B cell (primary cell): ENCODE results near the gene FAM53A. TPM values are rescaled to one million over a fixed set of nuclear protein-coding genes. Genes with fewer than 3 reads are reported as not detected.

Source experiments
- ATAC-seq: fragments of 200-7000 bp; cut with Tn5 transposase; one replicate; pipeline ENCODE4 v1.10.0; 2021; ENCODE audit warnings: low read depth, mild to moderate bottlenecking, moderate number of reproducible peaks, moderate library complexity
- CTCF ChIA-PET: fragments of 350-600 bp; sonication (Branson Sonifier 250); formaldehyde crosslinking; loops from one replicate; lab custom pipeline; 2021; ENCODE audit warnings: antibody characterized with exemption, inconsistent platforms; lab: Charles Lee
- POLR2A ChIA-PET: fragments of 350-600 bp; sonication (Branson Sonifier 250); formaldehyde crosslinking; loops from one replicate; lab custom pipeline; 2021; ENCODE audit warnings: antibody characterized with exemption; lab: Charles Lee
- DNase-seq: peaks from one replicate; pipeline ENCODE4 v3.0.0; 2013
- H2AFZ ChIP-seq: 2 replicates; pipeline ENCODE4 v1.6.1; 2012; ENCODE audit warnings: mild to moderate bottlenecking, low read depth, low read length; ENCODE audit not compliant: insufficient read depth, poor library complexity, severe bottlenecking
- H3K27ac ChIP-seq, 2 donors: 1 replicate in 1 of 2; 2 replicates in 1 of 2; pipeline ENCODE4 v1.5.1; 2012 to 2013; ENCODE audit warnings: low read length in 2 of 2, mild to moderate bottlenecking in 2 of 2, moderate library complexity in 1 of 2
- H3K27me3 ChIP-seq, 4 experiments: fragments of 200-600 bp in 1 of 4; sonication (generic) in 1 of 4; replicated peaks in 1 of 4; 1 replicate in 2 of 4; 2 replicates in 2 of 4; pipeline versions ENCODE4 v1.6.1 to v1.7.0; 2013 to 2016; ENCODE audit warnings: low read length in 3 of 4, mild to moderate bottlenecking in 2 of 4, mixed read lengths in 1 of 4, moderate library complexity in 1 of 4; ENCODE audit not compliant: insufficient read depth in 4 of 4, control insufficient read depth in 3 of 4; ENCODE audit errors: control extremely low read depth in 1 of 4
- H3K36me3 ChIP-seq, 2 experiments: replicated peaks in 1 of 2; 1 replicate in 1 of 2; 2 replicates in 1 of 2; pipeline versions ENCODE4 v1.6.1 to v1.7.1; 2013; ENCODE audit warnings: low read length in 1 of 2; ENCODE audit not compliant: insufficient read depth in 2 of 2, control insufficient read depth in 1 of 2; ENCODE audit errors: control extremely low read depth in 1 of 2, extremely low read depth in 1 of 2
- H3K4me1 ChIP-seq, 2 donors: fragments of 200-600 bp in 1 of 2; sonication (generic) in 1 of 2; 1 replicate in 1 of 2; 2 replicates in 1 of 2; pipeline versions ENCODE4 v1.5.1 to v1.6.1; 2013 to 2017; ENCODE audit warnings: low read length in 2 of 2; ENCODE audit not compliant: control insufficient read depth in 2 of 2, insufficient read depth in 2 of 2
- H3K4me2 ChIP-seq: replicated peaks from 2 replicates; pipeline ENCODE3; 2012; ENCODE audit warnings: mild to moderate bottlenecking, low read depth, low read length; ENCODE audit not compliant: poor library complexity, severe bottlenecking
- H3K4me3 ChIP-seq, 5 experiments: fragments of 200-600 bp in 1 of 5; sonication (generic) in 1 of 5; 1 replicate in 3 of 5; 2 replicates in 2 of 5; pipeline versions ENCODE4 v1.5.1 to v1.7.0; 2011 to 2016; ENCODE audit warnings: low read length in 4 of 5, mild to moderate bottlenecking in 4 of 5, low read depth in 2 of 5, control low read depth in 1 of 5, moderate library complexity in 1 of 5; ENCODE audit not compliant: insufficient read depth in 1 of 5; ENCODE audit errors: control extremely low read depth in 1 of 5, extremely low read depth in 1 of 5
- H3K79me2 ChIP-seq: fragments of 200-600 bp; sonication (generic); one replicate; pipeline ENCODE4 v1.6.0; 2016; ENCODE audit warnings: low read length; ENCODE audit not compliant: control insufficient read depth, insufficient read depth
- H3K9ac ChIP-seq: fragments of 200-600 bp; sonication (generic); 2 replicates; pipeline ENCODE4 v1.6.1; 2017; ENCODE audit warnings: mild to moderate bottlenecking, low read length, moderate library complexity
- H3K9me3 ChIP-seq, 3 donors: one replicate each; pipeline versions ENCODE4 v1.6.1 to v1.7.1; 2013; ENCODE audit warnings: low read length in 2 of 3; ENCODE audit not compliant: control insufficient read depth in 2 of 3, insufficient read depth in 1 of 3; ENCODE audit errors: control extremely low read depth in 1 of 3
- H4K20me1 ChIP-seq: 2 replicates; pipeline ENCODE4 v1.6.0; 2012; ENCODE audit warnings: mild to moderate bottlenecking, low read length; ENCODE audit not compliant: insufficient read depth, control insufficient read depth, poor library complexity, severe bottlenecking
- H3K27ac Mint-ChIP-seq: one replicate; pipeline ENCODE4 v1.8.0; 2021; ENCODE audit warnings: mixed read lengths
- H3K27me3 Mint-ChIP-seq: one replicate; pipeline ENCODE4 v1.8.0; 2021; ENCODE audit warnings: mixed read lengths
- H3K4me1 Mint-ChIP-seq: one replicate; pipeline ENCODE4 v1.8.0; 2021; ENCODE audit warnings: mixed read lengths
- H3K4me3 Mint-ChIP-seq: one replicate; pipeline ENCODE4 v1.8.0; 2021; ENCODE audit warnings: mixed read lengths
- H3K9me3 Mint-ChIP-seq: one replicate; pipeline ENCODE4 v1.8.0; 2022; ENCODE audit warnings: mixed read lengths; ENCODE audit not compliant: insufficient read depth
- CTCF ChIP-seq: fragments of 200-600 bp; IDR thresholded peaks from one replicate; pipeline ENCODE4 v1.8.0; 2022; ENCODE audit warnings: antibody characterized with exemption, mild to moderate bottlenecking
- EZH2 ChIP-seq: IDR thresholded peaks from 2 replicates; pipeline ENCODE4 v1.6.1; 2012; ENCODE audit warnings: borderline replicate concordance, low read depth, mild to moderate bottlenecking, moderate library complexity, low read length; ENCODE audit not compliant: insufficient read depth, poor library complexity, severe bottlenecking
- WGBS: methylation state at CpG from one replicate; pipeline ENCODE4 v1.1.5; 2013; ENCODE audit warnings: missing lambda C conversion rate; ENCODE audit not compliant: insufficient coverage; 5-methylcytosine and 5-hydroxymethylcytosine counted together
- intact Hi-C: fragments of 100-400 bp; cut with micrococcal nuclease; formaldehyde crosslinking; loops from one replicate; pipeline ENCODE4 v1.10.0; 2022
- polyA plus RNA-seq: library from polyadenylated mRNA; depleted of rRNA; stranded (reverse); fragments of >200 nt; gene quantifications from 2 replicates; pipeline ENCODE4 v1.2.3, GENCODE V29; 2012
- total RNA-seq, 2 donors: library from RNA; stranded (reverse); fragments of 120-200 nt in 1 of 2; gene quantifications; 1 replicate in 1 of 2; 2 replicates in 1 of 2; pipeline versions ENCODE4 v1.2.3 to v1.2.4, GENCODE V29; 2013 to 2022

FAM53A gene
- total and polyA plus RNA-seq, 2 donors (not counting 1 experiment from before 2014, with no cell fraction given): 2.2 to 4.2 TPM

- no peak overlapping the region for H2AFZ ChIP-seq
- no peaks in the 10 kb centered on the region for H4K20me1 ChIP-seq
- no peak overlapping the region for H3K4me3 Mint-ChIP-seq
- no peak overlapping the region for H3K27ac Mint-ChIP-seq
- DNase-seq: no peak
- H3K27ac ChIP-seq: no peak overlapping the region
- H3K79me2 ChIP-seq: no peaks in the 10 kb centered on the region
- no peak overlapping the region for H3K4me3 ChIP-seq
- H3K4me1 Mint-ChIP-seq: peaks cover 4% of the 10 kb centered on the region
- H3K9me3 ChIP-seq: peaks cover 0 to 50% (median 9%) of the 10 kb centered on the region in 3 donors
- no peak overlapping the region for H3K9ac ChIP-seq
- WGBS: 91% methylated on average over 25 of the region's 25 CpGs
- H3K36me3 ChIP-seq: no peaks in the 10 kb centered on the region
- H3K27me3 ChIP-seq: no peaks in the 10 kb centered on the region
- peaks cover 6% of the 10 kb centered on the region for H3K9me3 Mint-ChIP-seq
- H3K4me1 ChIP-seq: no peaks in the 10 kb centered on the region
- CTCF ChIA-PET: no interaction called here
- POLR2A ChIA-PET: no interaction called here
- no peak overlapping the region for H3K4me2 ChIP-seq
- ATAC-seq: no peak
- intact Hi-C loops: no loop called here
- TF ChIP-seq CTCF: no peak
- TF ChIP-seq EZH2: no peak
- H3K27me3 Mint-ChIP-seq: no peaks in the 10 kb centered on the region
These were observed 64.9 kb downstream of the FAM53A start for GRCh38 chr4:1619151-1619672.

GRCh38 chr4:1618438-1618837, 65.7 kb downstream of the FAM53A start:
- Histone ChIP-seq H3K4me3 (no peak overlapping the region), H3K79me2 (no peaks in the 10 kb centered on the region), H3K4me2 (no peak overlapping the region), H3K9me3 (peaks cover 0 to 53% (median 9%) of the 10 kb centered on the region in 3 donors), H3K4me1 (no peaks in the 10 kb centered on the region), H4K20me1 (no peaks in the 10 kb centered on the region), H3K9ac (no peak overlapping the region), H3K36me3 (no peaks in the 10 kb centered on the region), H3K27ac (no peak overlapping the region), H3K27me3 (no peaks in the 10 kb centered on the region), H2AFZ (no peak overlapping the region)
- ATAC-seq (no peak), DNase-seq (no peak)
- intact Hi-C loops: no loop called here
- Mint-ChIP-seq H3K9me3 (peaks cover 6% of the 10 kb centered on the region), H3K27me3 (no peaks in the 10 kb centered on the region), H3K27ac (no peak overlapping the region), H3K4me1 (peaks cover 4% of the 10 kb centered on the region), H3K4me3 (no peak overlapping the region)
- ChIA-PET CTCF (no interaction called here), POLR2A (no interaction called here)
- WGBS: 91% methylated on average over 11 of the region's 12 CpGs
- TF ChIP-seq CTCF (no peak), EZH2 (no peak)
